NCI-H774 (cell line): ENCODE results near the gene GOLGA3.
"Not testable (repeated sequence)": the region's sequence is repeated elsewhere in the genome, so short reads cannot be mapped to it uniquely, and the experiment has no call there.

Experiments
- DNase-seq: peaks from one replicate; lab custom pipeline; 2025; lab: John Stamatoyannopoulos, UW

Gene GOLGA3

GRCh38 chr12:132842449-132843045, 13.9 kb upstream of the GOLGA3 start:
- DNase-seq = no peak

GRCh38 chr12:132841151-132841550, 12.5 kb upstream of the GOLGA3 start:
- DNase-seq = no peak

GRCh38 chr12:132840536-132840935, 11.9 kb upstream of the GOLGA3 start:
- DNase-seq = no peak

- DNase-seq = no peak
These were observed 11.0 kb upstream of the GOLGA3 start for GRCh38 chr12:132839558-132840235.

- no peak for DNase-seq
These were observed 9.9 kb upstream of the GOLGA3 start for GRCh38 chr12:132838410-132839080.

GRCh38 chr12:132837693-132838409, 9.2 kb upstream of the GOLGA3 start:
- no peak for DNase-seq

- no peak for DNase-seq
These were observed 8.2 kb upstream of the GOLGA3 start for GRCh38 chr12:132836795-132837331.

GRCh38 chr12:132836230-132836629, 7.6 kb upstream of the GOLGA3 start:
- not testable (repeated sequence) for DNase-seq

- DNase-seq = no peak
These were observed 6.7 kb upstream of the GOLGA3 start for GRCh38 chr12:132835076-132836025.

- DNase-seq = no peak
These were observed 5.6 kb upstream of the GOLGA3 start for GRCh38 chr12:132834181-132834711.

- DNase-seq = no peak
These were observed 4.7 kb upstream of the GOLGA3 start for GRCh38 chr12:132833341-132833740.

GRCh38 chr12:132831771-132832170, 3.1 kb upstream of the GOLGA3 start:
- DNase-seq = no peak

- DNase-seq = no peak
These were observed 636 bp downstream of the GOLGA3 start for GRCh38 chr12:132827763-132828703.

- DNase-seq = no peak
These were observed 2.8 kb downstream of the GOLGA3 start for GRCh38 chr12:132825861-132826260.

GRCh38 chr12:132825089-132825488, 3.6 kb downstream of the GOLGA3 start:
- no peak for DNase-seq

- DNase-seq = no peak
These were observed 4.6 kb downstream of the GOLGA3 start for GRCh38 chr12:132824053-132824452.

- DNase-seq = no peak
These were observed 10.1 kb downstream of the GOLGA3 start for GRCh38 chr12:132818562-132818961.

- DNase-seq = no peak
These were observed 14.4 kb downstream of the GOLGA3 start for GRCh38 chr12:132814232-132814631.

- DNase-seq = no peak
These were observed 15.2 kb downstream of the GOLGA3 start for GRCh38 chr12:132813443-132813842.
